GM12878 (cell line): ENCODE results near the gene ANKRD34A.

ENCODE experiments used
- GABPA ChIP-seq: IDR thresholded peaks from 2 replicates; pipeline ENCODE4 v1.6.1; 2014; ENCODE audit warnings: antibody characterized with exemption, low read depth, mild to moderate bottlenecking, inconsistent platforms
- HDAC2 ChIP-seq: fragments of 200-600 bp; sonication (generic); IDR thresholded peaks from 2 replicates; pipeline ENCODE4 v1.6.1; 2017
- NKRF ChIP-seq: fragments of 450-650 bp; conservative IDR thresholded peaks from 2 replicates; pipeline ENCODE4 v1.6.1; 2017; ENCODE audit warnings: mild to moderate bottlenecking, moderate library complexity
- POLR2A ChIP-seq: IDR thresholded peaks from 2 replicates; pipeline ENCODE4 v1.6.1; 2011; ENCODE audit warnings: low read depth, mild to moderate bottlenecking, low read length
- POLR2AphosphoS5 ChIP-seq: IDR thresholded peaks from 2 replicates; pipeline ENCODE4 v1.6.1; 2011; ENCODE audit warnings: mild to moderate bottlenecking, low read length, inconsistent platforms
- SPI1 ChIP-seq: IDR thresholded peaks from 2 replicates; pipeline ENCODE4 v1.6.1; 2011; ENCODE audit warnings: low read depth, mild to moderate bottlenecking, low read length, moderate library complexity, borderline replicate concordance; ENCODE audit not compliant: insufficient read depth
- TF ChIP-seq, protein P1 (sequence below), 3 experiments: IDR thresholded peaks in 2 of 3; conservative IDR thresholded peaks in 1 of 3; 2 replicates each; pipeline ENCODE4 v1.5.1; 2011; ENCODE audit warnings: low read depth in 3 of 3, low read length in 3 of 3, mild to moderate bottlenecking in 3 of 3, control low read depth in 2 of 3, moderate library complexity in 2 of 3, inconsistent platforms in 1 of 3, mixed read lengths in 1 of 3; ENCODE audit not compliant: control insufficient read depth in 2 of 3, insufficient read depth in 1 of 3; ENCODE audit errors: extremely low read depth in 1 of 3

- TF ChIP-seq, protein P1, sequence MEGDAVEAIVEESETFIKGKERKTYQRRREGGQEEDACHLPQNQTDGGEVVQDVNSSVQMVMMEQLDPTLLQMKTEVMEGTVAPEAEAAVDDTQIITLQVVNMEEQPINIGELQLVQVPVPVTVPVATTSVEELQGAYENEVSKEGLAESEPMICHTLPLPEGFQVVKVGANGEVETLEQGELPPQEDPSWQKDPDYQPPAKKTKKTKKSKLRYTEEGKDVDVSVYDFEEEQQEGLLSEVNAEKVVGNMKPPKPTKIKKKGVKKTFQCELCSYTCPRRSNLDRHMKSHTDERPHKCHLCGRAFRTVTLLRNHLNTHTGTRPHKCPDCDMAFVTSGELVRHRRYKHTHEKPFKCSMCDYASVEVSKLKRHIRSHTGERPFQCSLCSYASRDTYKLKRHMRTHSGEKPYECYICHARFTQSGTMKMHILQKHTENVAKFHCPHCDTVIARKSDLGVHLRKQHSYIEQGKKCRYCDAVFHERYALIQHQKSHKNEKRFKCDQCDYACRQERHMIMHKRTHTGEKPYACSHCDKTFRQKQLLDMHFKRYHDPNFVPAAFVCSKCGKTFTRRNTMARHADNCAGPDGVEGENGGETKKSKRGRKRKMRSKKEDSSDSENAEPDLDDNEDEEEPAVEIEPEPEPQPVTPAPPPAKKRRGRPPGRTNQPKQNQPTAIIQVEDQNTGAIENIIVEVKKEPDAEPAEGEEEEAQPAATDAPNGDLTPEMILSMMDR (IDR thresholded peaks at IDR 0.05 in 2 of 3, conservative IDR thresholded peaks at IDR 0.05 in 1 of 3; ENCODE audit: control insufficient read depth in 2 of 3, extremely low read depth in 1 of 3, insufficient read depth in 1 of 3, low read depth in 3 of 3, low read length in 3 of 3), result no peak
- TF ChIP-seq HDAC2 (no peak), NKRF (no peak), POLR2A (no peak), SPI1 (no peak), GABPA (no peak), POLR2AphosphoS5 (no peak)
These were observed 23.6 kb upstream of the ANKRD34A start for GRCh38 chr1:145987926-145988325.
